Measurements from ENCODE around the gene GOLGA6L10.
"Not testable (repeated sequence)": the region's sequence is repeated elsewhere in the genome, so short reads cannot be mapped to it uniquely, and the experiment has no call there.

- TF ChIP-seq POLR2A, CTCF (IDR thresholded peaks at IDR 0.05): not testable (repeated sequence)
Observed at GRCh38 chr15:82324831-82325230, 24.4 kb downstream of the GOLGA6L10 start.
